HL-60 (cell line): ENCODE data around the gene HACD4.

Experiments
- DNase-seq, 2 experiments: peaks; one replicate each; pipeline ENCODE4 v3.0.0-alpha.2; 2010 to 2020; ENCODE audit warnings: low read depth in 1 of 2, low spot score in 1 of 2
- H3K27ac ChIP-seq: fragments of 250-450 bp; sonication (Bioruptor Pico); replicated peaks from 2 replicates; pipeline ENCODE4 v1.5.1; 2020; ENCODE audit warnings: mild to moderate bottlenecking, moderate library complexity
- H3K27me3 ChIP-seq: fragments of 250-450 bp; sonication (Bioruptor Pico); 2 replicates; pipeline ENCODE4 v1.5.1; 2021; ENCODE audit warnings: mild to moderate bottlenecking, moderate library complexity; ENCODE audit not compliant: insufficient read depth, poor library complexity, severe bottlenecking
- H3K4me3 ChIP-seq: replicated peaks from 2 replicates; pipeline ENCODE4 v1.5.1; 2011; ENCODE audit warnings: mild to moderate bottlenecking, control low read depth, low read length; ENCODE audit not compliant: insufficient read depth
- GABPA ChIP-seq: IDR thresholded peaks from 2 replicates; pipeline ENCODE4 v1.6.1; 2012; ENCODE audit warnings: low read depth
- POLR2AphosphoS5 ChIP-seq: IDR thresholded peaks from 2 replicates; pipeline ENCODE4 v1.6.1; 2012; ENCODE audit warnings: low read depth
- SPI1 ChIP-seq: IDR thresholded peaks from 2 replicates; pipeline ENCODE4 v1.6.1; 2012; ENCODE audit warnings: low read depth, mild to moderate bottlenecking, borderline replicate concordance
- TF ChIP-seq, protein P1 (sequence below): IDR thresholded peaks from one replicate; pipeline ENCODE4 v1.5.1; 2011; ENCODE audit warnings: low read length, control low read depth, inconsistent platforms; ENCODE audit not compliant: insufficient read depth
- TF ChIP-seq, protein P2 (sequence below): IDR thresholded peaks from 2 replicates; pipeline ENCODE4 v1.6.1; 2012; ENCODE audit warnings: low read depth; ENCODE audit not compliant: insufficient replicate concordance

HACD4 gene

DNA sequence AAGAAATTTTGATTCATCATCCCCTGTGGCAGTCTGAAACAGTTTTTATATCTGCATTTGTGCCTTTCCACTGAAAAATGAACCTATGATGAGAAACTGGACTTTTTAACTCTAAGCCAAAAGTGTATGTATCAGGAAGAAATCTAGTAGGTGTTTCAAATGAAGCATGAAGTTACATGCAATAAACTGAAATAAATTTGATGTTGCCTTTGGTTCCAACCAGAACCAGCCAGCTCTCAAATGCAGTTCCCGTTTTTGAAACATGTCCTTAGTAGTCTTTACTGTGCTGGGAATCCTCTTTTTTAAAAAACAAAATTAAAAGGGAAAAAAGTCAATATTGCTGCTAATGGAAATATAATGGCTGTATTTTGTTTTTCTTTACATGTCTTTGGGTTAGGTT, 43.9 kb downstream of the HACD4 start:
- peak; percentile 14; the same call in 1 of the 2 replicates for TF ChIP-seq SPI1
- TF ChIP-seq, protein P1, sequence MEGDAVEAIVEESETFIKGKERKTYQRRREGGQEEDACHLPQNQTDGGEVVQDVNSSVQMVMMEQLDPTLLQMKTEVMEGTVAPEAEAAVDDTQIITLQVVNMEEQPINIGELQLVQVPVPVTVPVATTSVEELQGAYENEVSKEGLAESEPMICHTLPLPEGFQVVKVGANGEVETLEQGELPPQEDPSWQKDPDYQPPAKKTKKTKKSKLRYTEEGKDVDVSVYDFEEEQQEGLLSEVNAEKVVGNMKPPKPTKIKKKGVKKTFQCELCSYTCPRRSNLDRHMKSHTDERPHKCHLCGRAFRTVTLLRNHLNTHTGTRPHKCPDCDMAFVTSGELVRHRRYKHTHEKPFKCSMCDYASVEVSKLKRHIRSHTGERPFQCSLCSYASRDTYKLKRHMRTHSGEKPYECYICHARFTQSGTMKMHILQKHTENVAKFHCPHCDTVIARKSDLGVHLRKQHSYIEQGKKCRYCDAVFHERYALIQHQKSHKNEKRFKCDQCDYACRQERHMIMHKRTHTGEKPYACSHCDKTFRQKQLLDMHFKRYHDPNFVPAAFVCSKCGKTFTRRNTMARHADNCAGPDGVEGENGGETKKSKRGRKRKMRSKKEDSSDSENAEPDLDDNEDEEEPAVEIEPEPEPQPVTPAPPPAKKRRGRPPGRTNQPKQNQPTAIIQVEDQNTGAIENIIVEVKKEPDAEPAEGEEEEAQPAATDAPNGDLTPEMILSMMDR = no peak
- Histone ChIP-seq H3K27me3 (no peaks in the 10 kb centered on the region), H3K27ac (no peak overlapping the region), H3K4me3 (no peak overlapping the region)
- DNase-seq = no peak

DNA sequence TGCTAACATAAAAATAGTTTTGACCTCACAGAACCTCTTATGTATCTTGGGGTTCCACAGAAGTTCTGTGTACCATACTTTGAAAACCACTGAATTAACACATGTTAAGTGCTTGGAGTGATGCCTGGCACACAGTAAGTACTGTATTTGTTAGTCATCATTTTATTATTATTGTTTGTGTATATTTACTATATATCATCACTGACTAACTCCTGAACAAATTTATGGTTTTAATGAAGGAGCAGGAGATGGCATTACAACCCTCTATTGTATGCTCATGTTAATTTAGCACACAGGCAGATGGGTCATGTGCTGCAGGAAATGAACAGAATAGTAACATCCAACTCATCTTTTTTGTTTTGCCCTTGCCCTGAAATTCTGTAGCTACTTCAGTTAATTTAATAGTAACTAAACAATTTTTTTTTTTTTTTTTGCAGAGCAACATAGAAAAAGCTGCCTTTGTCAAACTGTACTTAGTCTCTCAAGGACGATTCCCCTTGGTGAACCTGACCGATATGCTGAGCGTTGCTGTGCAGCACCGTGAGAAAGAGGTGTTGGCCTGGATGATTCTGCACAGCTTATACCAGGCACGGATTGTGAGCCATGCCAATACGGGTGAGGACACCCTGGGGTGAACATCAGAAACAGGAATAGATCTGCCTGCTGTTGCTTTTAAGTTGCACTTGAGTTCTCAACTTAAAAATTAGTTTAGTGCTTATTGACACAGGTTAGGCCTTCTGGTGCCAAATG, 45.4 kb downstream of the HACD4 start:
- Histone ChIP-seq H3K27ac (no peak overlapping the region), H3K4me3 (no peak overlapping the region), H3K27me3 (no peaks in the 10 kb centered on the region)
- TF ChIP-seq, protein P2, sequence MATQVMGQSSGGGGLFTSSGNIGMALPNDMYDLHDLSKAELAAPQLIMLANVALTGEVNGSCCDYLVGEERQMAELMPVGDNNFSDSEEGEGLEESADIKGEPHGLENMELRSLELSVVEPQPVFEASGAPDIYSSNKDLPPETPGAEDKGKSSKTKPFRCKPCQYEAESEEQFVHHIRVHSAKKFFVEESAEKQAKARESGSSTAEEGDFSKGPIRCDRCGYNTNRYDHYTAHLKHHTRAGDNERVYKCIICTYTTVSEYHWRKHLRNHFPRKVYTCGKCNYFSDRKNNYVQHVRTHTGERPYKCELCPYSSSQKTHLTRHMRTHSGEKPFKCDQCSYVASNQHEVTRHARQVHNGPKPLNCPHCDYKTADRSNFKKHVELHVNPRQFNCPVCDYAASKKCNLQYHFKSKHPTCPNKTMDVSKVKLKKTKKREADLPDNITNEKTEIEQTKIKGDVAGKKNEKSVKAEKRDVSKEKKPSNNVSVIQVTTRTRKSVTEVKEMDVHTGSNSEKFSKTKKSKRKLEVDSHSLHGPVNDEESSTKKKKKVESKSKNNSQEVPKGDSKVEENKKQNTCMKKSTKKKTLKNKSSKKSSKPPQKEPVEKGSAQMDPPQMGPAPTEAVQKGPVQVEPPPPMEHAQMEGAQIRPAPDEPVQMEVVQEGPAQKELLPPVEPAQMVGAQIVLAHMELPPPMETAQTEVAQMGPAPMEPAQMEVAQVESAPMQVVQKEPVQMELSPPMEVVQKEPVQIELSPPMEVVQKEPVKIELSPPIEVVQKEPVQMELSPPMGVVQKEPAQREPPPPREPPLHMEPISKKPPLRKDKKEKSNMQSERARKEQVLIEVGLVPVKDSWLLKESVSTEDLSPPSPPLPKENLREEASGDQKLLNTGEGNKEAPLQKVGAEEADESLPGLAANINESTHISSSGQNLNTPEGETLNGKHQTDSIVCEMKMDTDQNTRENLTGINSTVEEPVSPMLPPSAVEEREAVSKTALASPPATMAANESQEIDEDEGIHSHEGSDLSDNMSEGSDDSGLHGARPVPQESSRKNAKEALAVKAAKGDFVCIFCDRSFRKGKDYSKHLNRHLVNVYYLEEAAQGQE = no peak
- no peak for DNase-seq

DNA sequence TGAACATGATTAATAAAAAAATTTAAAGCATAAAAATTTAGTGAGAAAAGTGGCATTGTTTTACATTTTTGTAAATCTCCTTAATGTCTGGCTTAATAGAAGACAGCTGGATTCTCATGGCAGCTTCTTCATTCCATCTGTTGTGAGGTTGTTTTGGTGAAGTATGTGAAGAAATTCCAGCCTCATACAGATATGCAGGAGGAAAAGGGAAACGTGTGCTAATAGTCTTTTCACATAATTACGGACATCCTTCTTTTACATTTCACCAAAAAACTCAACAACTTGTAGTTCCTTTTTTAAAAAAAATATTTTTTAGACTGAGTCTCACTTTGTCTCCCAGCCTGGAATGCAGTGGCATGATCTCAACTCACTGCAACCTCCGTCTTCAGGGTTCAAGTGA, 46.9 kb downstream of the HACD4 start:
- Histone ChIP-seq H3K4me3 (no peak overlapping the region), H3K27ac (no peak overlapping the region; the same call in 1 of the 2 replicates), H3K27me3 (no peaks in the 10 kb centered on the region)
- DNase-seq = no peak
- no peak for TF ChIP-seq SPI1
- TF ChIP-seq, protein P1 = no peak
- TF ChIP-seq, protein P2 = no peak
- no peak for TF ChIP-seq POLR2AphosphoS5
- no peak for TF ChIP-seq GABPA

DNA sequence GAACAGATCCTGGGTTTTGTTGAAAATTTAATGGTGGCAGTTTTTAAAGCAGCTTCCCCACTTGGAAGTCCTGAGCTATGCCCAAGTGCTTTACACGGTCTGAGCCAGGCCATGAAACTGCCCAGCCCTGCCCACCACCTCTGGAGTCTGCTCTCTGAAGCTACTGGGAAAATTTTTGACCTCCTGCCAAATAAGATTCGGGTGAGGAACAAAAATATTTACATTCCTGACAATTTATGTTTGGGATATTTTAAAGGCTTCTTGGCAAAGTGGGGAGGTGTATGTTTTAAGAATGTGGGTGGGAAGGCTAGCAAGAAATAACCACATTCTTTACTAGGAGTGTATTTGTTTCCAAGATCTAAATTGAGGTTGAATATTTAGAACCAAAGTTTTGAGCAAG, 50.0 kb downstream of the HACD4 start:
- H3K27me3 ChIP-seq = no peaks in the 10 kb centered on the region
- no peak overlapping the region for H3K4me3 ChIP-seq
- TF ChIP-seq, protein P1 = no peak
- TF ChIP-seq GABPA = no peak
- no peak for TF ChIP-seq SPI1
- TF ChIP-seq POLR2AphosphoS5 = no peak
- TF ChIP-seq, protein P2 = no peak
- DNase-seq = no peak
- H3K27ac ChIP-seq = no peak overlapping the region
